GM04503 (cell line): Measurements from ENCODE around the gene SPPL2B.

ENCODE experiments used
- DNase-seq: peaks from one replicate; pipeline ENCODE4 v3.0.0-alpha.2; 2012; ENCODE audit warnings: low read depth

Gene SPPL2B

GRCh38 chr19:2321565-2322283, 6.8 kb upstream of the SPPL2B start:
- DNase-seq: no peak

- no peak for DNase-seq
Measured at GRCh38 chr19:2323707-2324106, 4.8 kb upstream of the SPPL2B start.

GRCh38 chr19:2324220-2324948, 4.1 kb upstream of the SPPL2B start:
- DNase-seq: no peak

DNA sequence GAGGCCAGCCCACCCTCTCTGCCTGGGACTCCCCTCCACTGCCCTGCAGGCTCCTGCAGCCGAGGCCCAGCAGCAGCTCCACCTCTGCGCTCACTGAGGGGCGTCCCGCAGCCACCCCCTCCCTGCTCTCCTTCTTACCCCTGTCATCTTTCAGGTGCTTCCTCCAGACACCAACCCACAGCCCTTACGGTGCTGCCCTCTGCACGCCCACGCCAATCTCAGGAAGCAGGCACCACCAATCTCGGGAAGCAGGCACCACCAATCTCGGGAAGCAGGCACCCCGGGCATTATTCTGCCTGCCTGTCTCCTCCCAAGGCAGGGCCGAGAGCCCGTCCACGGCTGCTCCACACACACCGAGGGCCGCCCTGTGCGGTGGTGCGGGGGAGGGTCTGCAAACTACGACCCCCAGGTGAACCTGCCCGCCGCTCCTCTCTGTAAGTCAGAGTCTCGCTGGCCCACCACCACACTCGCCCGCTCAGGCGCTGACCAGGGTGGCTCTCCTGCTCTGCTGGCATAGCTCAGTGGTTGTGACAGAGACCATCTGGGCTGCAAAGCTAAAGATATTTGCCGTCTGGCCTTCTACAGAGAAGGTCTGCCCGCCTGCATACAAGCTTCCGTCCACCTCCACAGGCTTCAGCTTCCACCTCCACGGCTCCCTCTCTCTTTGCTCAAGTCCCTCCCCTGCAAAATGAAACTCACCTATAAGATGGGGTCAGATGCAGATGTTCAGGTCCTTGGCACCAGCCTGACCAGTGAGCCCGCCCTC, 3.0 kb upstream of the SPPL2B start:
- no peak for DNase-seq

DNA sequence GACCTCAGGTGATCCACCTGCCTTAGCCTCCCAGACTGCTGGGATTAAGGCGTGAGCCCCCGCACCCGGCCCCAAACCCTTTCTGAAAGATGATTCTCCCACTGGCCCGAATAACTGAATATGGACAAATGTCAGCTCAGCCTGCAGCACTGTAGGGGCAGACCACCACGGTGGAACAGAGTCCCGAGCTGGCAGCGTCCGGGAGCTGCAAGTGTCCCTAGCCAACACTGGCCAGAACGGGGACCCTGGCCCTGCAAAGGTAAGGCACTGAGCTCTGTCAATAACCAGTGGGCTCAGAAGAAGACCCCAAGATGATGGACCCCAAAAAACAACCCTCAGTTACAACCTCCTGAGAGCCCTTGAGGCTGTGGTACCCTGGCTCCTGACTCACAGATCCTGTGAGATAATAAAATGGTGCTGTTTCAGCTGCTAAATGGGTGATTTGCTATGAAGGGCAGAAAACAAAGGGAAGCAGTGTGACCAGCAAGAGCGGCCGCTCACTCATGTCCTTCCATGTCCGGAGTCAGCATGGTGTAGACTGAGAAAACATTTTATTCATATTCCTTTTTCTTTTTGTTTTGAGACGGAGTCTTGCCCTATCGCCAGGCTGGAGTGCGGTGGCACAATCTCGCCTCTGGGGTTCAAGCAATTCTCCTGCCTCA, 1.7 kb upstream of the SPPL2B start:
- no peak for DNase-seq

DNA sequence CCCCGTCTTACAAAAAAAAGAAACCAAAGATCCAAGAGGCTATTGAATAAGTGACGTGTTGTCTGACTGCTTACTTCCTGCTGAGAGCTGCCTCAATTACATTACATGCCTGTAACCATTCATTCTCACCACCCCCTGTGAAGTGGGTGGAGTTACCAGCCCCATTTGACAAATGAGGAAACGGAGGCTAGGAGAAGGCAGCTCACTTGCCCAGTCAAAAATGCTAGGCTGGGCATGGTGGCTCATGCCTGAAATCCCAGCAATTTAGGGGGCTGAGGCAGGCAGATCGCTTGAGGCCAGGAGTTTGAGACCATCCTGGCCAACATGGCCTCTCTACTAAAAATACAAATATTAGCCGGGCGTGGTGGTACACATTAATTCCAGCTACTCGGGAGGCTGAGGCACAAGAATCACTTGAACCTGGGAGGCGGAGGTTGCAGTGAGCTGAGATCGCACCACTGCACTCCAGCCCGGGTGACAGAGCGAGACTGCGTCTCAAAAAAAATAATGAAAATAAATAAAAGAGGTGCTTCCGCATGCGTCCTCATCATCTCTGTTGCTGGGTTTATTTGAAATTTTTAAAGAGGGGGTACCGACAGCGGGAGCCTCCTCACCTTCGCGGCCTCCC, 597 bp upstream of the SPPL2B start:
- peak; percentile 68 for DNase-seq

- no peak for DNase-seq
Measured at GRCh38 chr19:2329149-2329478, 630 bp downstream of the SPPL2B start.

DNA sequence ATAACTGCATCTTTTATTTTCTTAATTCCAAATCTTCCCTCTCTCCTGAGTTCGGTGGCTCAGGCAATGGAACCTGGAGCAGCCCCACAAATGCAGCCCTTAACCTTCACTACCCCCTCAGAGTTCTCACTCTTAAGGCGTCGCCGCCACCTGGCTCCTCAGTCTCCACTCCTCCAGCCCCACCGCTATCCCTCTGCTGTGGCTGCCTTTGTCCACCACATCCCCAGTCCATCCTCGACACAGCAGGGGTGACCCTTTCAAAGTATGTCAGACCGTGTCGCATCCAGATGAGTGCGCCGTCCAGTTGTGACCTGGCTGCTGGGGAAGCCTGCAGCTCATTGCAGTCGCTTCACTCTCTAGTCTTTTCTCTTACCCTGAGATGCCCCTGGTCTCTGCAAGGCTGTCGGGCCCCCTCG, 1.0 kb downstream of the SPPL2B start:
- no peak for DNase-seq

DNA sequence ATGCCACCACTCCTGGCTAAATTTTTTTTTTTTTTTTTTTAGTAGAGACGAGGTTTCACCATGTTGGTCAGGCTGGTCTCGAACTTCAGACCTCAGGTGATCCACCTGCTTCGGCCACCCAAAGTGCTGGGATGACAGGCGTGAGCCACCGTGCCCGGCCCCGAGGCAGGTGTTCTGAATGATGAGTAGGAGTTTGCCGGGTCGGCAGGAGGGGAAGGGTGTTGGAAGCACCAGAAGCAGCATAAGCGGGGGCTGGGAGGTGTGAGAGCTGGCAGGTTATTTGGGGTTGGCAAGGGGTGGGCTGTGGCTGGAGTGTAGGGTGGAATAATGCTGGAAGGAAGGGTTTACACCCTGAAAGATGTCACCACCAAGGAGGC, 1.8 kb downstream of the SPPL2B start:
- DNase-seq: no peak

DNA sequence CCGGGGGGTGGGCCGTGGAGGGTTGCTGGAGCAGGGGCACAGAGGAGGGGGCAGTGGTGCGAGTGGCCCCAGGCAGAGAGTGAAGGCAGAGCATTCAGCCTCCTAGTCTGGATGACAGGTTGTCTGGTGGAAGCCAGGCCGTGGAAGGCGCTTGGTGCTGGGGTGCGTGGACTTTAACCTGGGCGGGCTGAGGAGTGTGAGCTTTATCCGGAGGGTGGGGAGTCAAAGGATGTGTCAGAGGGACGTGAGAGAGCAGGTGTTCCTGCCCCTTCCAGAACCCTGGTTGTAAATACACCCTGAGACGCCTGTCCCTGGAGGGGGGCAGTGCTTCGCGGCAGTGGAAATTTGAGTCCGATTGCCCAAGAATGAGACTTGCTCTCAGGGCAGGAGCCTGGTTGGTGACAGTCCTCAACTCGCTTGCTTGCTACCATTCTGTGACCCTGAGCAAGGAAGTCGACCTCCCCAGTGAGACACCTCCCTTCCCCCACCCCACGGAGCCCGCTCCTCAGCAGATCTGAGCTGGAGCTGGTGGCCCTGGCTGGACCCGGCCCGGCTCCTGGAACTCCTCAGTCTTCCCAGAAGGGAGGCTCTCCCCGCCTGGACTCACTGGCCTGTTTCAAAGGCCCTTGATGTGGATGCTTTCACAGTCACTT, 2.3 kb downstream of the SPPL2B start:
- DNase-seq: no peak

DNA sequence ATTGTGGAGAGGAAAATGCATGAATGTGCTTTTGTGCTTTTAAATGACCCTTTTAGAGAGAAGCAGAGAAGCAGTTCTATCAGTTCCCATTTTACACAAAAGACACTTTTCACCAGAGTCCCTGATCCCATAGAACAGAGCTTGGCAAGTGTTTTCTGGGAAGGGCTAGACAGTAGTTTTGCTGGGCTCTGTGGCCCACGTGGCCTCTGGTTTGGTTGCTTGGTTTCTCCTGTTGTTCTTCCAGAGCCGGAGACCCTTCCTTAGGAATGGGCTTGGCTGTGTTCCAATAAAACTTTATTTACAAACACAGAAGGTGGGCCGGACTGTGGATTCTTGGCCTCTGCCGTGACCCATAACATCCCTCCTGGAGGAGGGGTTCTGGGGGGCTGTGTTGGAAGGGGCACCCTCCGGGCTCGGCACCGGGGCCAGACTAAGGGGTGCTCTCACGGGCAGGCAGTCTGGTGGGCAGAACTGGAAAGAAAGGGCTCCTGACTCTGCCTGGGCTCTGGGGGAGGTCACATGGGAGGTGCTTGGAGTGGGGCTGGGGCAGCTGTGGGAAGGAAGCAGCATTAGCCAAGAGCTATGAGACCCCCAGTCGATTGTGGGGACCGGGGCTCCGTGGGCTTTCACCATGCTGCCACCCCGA, 3.2 kb downstream of the SPPL2B start:
- DNase-seq: no peak

DNA sequence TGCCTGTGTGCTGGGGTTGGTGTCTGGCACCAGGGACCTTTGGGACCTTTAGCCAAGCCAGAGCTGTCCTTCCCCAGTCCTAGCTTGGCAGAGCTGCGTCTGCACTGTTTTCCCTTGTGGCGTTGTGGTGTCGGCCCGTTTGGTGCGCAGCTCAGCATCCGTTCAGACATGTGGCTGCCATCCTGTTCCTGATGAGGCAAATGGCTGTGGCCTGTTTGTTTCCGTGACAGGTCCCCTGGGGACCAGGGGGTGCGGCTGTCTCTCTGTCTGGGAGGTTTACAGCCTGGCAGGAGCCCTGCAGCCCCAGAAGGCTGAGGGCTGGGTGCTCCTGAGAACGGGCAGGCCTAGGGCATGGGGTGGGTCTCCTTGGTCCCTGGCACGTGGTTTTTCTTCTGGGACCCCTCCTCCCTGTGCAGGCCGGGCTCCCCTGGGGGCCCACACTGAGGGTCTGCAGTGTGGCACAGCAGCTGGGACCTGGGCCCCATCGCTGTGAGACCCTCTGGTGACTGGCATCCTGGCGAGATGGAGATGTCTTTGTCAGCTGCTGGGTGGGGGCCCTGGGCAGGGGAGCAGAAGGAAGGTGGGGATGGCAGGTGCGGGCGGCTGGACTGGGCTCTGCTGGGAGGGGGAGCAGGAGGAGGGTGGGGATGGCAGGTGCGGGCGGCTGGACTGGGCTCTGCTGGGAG, 4.0 kb downstream of the SPPL2B start:
- DNase-seq: no peak

DNA sequence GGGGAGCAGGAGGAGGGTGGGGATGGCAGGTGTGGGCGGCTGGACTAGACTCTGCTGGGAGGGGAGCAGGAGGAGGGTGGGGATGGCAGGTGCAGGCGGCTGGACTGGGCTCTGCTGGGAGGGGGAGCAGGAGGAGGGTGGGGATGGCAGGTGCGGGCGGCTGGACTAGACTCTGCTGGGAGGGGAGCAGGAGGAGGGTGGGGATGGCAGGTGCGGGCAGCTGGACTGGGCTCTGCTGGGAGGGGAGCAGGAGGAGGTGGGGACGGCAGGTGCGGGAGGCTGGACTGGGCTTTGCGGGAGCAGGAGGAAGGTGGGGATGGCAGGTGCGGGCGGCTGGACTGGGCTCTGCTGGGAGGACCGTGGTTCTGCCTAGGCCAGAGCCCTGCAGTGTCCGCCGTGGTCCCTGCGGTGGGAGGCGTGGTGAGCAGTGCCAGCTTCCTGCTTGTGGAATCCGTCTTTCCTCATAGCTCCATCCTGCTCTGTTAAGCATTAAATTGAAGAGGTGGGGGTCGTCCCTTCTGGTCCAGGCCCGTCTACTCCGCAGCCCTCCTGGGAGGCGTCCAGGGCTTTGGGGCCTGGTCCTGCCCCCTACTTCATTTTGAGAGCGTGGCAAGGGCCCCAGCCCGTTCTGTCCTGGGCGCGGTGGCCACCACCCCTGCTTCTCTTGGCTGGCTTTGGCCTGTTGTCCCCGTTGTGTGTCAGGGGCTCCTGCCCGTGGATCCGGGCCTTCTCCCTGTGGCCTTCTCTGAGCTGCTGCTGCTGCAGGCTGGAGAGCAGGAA, 4.7 kb downstream of the SPPL2B start:
- no peak for DNase-seq

DNA sequence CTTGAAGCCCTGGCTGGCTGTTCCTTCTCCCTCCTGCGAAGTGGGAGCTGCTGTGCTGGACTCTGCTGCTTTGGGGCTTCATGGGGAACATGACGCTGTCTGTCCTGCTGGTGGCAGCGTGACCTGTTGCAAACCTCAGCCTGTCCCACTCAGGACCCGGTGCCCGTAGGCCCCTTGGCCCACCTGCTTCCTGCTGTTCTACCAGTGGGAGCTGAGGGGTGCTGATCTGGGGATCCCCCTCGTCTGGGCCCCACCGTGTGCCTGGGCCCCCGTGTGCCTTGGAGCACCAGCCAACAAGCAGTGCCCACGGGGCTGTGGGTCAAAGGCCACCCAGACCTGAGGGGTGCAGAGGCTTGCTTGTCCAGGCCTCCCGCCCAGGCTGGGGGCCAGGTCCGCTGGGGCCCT, 5.3 kb downstream of the SPPL2B start:
- no peak for DNase-seq

DNA sequence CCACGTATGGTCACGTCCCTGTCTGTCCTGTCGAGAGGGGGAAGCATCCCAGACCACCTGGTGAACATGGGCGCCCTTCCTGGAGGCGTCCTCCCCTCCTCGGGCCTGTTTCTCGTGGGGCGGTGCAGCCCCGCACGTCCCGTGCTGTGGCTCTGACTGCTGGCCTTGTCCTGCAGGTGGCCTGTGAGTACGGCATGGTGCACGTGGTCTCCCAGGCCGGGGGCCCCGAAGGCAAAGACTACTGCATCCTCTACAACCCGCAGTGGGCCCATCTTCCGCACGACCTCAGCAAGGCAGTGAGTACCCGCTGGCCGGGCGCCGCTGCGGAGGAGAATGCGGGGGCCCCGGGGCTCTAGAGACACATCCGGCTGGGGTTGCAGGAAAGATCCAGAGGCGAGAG, 5.9 kb downstream of the SPPL2B start:
- DNase-seq: no peak

DNA sequence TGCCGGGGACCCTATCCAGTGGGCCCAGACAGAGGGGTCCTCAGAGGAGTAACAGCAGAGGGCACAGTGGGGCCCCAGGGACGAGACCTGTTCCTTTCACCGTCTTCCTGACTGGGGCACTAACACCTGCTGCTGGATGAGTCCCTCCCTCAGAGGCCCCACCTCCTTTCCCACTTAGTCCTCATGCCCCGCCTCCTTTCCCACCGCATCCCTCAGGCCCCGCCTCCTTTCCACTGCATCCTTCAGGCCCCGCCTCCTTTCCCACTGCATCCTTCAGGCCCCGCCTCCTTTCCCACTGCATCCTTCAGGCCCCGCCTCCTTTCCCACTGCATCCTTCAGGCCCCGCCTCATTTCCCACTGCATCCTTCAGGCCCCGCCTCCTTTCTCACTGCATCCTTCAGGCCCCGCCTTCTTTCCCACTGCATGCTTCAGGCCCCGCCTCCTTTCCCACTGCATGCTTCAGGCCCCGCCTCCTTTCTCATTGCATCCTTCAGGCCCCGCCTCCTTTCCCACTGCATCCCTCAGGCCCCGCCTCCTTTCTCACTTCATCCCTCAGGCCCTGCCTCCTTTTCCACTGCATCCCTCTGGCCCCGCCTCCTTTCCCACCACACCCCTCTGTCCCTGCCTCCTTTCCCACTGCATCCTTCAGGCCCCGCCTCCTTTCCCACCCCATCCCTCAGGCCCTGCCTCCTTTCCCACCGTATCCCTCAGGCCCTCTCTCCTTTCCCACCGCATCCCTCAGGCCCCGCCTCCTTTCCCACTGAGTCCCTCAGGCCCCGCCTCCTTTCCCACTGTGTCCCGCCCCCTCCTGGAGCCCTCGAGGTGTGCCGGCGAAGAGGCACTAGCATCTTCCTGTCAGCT, 6.7 kb downstream of the SPPL2B start:
- DNase-seq: no peak

DNA sequence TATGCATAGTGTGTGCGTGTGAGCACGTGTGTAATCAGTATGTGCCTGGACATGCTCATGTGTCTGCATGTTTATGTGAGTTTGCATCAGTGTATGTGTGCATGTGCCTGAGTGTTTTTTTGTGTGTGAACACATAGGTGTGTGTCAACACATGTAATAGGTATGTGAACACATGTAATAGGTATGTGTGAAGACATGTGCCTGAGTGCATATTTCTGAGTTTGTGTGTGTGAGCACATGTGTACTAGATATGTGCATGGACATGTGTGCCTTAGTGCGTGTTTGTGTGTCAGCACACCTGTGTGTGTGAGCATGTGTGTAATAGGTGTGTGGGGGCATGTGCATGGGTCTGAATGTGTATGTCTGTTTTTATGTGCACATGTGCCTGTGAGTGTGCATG, 7.4 kb downstream of the SPPL2B start:
- DNase-seq: no peak

DNA sequence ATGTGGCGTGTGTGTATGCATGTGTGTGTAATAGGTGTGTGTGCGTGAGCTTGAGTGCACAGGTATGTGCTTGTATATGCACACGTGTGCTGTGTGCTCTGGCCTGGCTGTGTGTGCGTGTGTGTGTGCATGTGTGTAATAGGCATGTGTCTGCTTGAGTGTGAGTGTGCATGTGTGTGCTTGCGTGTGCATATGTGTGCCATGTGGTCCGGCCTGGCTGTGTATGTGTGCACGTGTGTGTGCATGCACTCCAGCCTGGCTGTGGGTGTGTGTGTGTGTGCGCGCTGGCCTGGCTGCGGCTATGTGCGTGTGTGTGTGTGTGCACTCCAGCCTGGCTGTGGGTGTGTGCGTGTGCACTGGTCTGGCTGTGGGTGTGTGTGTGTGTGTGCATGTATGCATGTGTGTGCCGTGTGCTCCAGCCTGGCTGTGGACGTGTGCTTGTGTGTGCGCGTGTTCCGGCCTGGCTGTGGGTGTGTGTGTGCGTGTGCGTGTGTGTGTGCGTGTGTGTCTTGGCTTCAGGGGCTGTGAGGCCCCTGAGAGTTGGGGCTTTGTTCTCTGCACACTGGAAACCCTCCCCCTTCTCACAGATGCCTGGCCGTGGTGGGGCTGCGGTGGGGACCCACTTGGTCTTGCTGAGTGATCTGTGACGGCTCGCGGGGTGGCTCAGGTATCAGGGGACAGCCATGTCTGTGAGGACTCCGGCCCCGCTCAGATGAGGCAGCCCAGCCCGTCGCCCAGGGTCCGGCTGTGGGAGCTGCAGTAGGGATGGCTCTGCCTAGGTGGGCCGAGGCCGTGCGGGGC, 8.2 kb downstream of the SPPL2B start:
- no peak for DNase-seq
